ENCODE data around the gene ZNF790.
"Not testable (repeated sequence)": the region's sequence is repeated elsewhere in the genome, so short reads cannot be mapped to it uniquely, and the experiment has no call there.

Gene ZNF790

DNA sequence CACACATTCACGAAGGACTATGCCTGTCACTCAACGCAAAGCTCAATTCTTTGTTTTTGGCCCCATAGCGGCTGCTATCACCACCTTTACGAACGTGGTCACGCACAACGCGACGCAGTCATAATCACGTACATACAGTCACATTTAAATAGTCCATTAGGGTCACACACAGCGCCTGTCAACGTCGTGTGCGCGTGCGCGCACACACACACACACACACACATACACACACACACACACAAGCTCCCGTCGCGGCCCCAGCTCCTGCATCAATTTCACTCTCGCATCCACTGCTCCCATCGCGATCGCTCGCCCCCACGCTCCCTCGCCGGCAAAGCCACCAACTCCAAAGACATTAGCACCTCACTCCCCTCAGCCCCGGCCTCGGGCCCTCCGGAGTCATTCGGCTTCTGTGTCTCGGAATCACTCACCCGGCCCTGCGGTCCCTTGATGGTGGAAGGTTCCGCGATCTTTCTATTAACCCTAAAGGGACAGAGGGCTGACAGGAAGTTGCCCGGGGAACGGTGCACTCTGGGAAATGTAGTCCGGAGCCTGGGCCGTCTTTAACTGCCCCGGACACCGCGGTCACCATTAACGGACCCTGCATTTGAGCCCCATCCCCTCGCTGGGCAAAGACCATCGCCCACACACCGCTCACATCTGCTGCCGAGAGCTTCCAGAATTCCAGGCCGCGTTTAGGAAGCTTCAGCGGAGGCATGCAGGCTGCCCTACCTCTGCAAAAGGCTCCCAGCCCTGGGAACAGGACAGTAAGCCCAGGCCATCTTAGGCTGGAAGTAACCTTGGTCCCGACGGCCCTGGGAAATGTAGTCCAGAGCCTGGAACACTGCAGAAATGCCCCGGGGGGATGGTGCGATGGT, at the start of gene ZNF790:
Gene ZNF790, minus strand, starts transcription at position 482 of the 878 bp plus-strand sequence. CDS start 12,768 bp downstream, outside the sequence.
- ATAC-seq: peak; percentile 98

DNA sequence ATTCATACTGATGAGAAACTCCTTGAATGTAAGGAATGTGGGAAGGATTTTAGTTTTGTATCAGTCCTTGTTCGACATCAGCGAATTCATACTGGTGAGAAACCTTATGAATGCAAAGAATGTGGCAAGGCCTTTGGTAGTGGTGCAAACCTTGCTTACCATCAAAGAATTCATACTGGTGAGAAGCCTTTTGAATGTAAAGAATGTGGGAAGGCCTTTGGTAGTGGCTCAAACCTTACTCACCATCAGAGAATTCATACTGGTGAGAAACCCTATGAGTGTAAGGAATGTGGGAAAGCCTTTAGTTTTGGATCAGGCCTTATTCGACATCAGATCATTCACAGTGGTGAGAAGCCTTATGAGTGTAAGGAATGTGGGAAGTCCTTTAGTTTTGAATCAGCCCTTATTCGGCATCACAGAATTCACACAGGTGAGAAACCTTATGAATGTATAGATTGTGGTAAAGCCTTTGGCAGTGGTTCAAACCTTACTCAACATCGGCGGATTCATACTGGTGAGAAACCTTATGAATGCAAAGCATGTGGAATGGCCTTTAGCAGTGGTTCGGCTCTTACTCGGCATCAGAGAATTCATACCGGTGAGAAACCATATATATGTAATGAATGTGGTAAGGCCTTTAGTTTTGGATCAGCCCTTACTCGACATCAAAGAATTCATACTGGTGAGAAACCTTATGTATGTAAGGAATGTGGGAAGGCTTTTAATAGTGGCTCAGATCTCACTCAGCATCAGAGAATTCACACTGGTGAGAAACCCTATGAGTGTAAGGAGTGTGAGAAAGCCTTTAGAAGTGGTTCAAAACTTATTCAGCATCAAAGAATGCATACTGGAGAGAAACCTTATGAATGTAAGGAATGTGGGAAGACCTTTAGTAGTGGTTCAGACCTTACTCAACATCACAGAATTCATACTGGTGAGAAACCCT, 39.1 kb upstream of the ZNF790 start:
- ATAC-seq: no peak
- no peak for DNase-seq

More for the DNA sequence above, at the start of gene ZNF790:
- DNase-seq: peak; percentile 82

DNA sequence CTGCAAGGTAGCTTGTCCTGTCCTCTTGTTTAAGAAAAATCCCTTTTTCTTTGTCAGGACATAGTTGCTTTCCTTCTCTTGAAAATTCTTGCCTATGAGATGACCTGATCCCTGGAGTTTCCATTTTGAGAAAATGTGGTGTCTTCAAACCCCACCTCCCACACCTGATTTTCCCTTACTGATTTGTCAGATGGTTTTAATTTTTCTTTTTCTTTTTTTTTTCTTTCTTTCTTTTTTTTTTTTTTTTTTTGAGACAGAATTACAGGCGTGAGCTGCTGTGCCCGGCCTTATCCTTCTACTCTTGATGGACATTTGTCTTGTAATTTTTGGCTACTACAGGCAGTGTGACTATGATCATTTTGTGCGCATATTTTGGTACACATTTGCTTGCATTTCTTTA, 13.7 kb upstream of the ZNF790 start:
- no peak for ATAC-seq
- DNase-seq: no peak

DNA sequence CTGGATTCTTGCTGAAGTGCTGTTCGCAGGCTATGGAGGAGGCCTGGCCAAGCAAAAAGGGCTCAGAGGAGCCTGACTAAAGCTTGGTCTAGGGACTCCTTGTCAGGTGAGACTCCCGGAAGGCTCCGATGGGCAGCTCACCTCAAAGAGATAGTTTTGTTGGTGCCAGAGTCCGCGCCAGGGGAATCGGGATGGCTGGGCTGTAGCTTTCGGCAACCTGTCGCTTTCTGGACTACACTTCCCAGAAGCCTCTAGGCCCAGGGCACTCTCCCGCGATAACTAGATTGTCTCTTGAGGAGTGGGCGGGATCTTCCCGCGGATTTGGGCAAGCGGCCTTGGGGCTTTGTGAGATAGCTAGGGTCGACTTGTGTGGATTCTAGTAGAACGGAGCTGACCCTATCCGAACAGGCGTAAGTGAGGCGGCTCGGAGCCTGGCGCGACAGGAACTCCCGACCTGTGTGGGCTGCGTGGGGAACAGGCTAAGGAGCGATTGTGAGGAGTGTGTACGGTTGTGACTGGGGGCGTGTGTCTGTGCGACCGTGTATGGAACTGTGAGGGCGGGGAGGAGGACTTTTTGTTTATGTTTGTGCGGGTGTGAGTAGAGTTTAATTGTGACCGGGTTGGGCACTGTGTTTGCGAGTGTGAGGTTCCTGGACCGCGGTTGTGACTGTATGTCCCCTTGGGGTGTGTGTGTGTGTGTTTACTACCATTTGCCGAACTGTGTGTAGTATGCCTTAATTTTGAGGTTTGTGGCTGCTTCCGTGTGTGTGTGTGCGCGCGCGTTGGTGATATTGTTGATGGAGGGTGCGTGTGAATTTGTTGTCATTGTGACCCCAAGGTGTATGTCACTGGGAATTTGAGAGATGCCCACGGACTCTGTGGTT, 12.6 kb upstream of the ZNF790 start, which contains the start of gene ZNF345:
Gene ZNF345, plus strand, starts transcription at position 318 of the 884 bp plus-strand sequence. CDS start 25,955 bp downstream, outside the sequence.
- DNase-seq (peak; percentile 82), ATAC-seq (peak; percentile 90)

DNA sequence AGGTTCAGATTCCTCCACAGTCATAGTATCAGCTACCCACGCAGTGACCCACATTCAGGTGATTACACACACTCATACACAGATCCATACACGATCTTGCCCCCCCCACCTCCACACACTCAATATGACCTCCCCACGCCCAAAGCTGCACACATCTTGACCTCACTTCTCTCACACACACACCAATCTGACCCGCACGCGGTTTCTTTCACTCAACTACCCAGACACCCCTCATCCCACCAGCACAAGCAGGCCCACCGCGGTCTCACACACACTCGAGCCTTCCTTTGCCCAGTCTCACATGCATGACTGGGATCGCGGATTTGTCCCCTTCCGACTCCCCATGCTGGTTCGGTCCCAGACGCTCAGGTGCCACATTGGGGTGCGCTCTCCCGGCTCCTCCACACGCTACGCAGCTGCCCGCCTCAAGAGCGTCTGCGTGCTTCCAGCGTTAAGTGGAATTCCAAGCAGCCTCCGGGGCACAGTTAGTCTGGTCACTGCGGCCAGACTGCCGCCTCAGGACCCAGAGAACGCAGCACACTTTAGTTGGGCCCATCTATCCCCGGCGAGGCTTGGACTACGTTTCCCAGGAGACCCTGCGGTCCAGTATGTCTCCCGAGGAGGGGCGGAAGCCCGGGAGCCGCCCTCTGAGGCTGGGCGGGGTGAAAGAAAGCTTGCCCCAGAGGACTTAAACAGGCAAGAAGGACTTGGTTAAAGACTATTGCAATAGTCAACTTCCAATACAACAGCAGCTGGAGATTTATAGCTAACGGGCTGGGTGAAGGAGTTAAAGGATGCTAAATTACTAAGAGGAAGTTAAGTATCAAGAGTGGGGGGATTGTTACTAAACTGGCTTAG, 11.7 kb upstream of the ZNF790 start:
- ATAC-seq: peak; percentile 92
- peak; percentile 88 for DNase-seq

DNA sequence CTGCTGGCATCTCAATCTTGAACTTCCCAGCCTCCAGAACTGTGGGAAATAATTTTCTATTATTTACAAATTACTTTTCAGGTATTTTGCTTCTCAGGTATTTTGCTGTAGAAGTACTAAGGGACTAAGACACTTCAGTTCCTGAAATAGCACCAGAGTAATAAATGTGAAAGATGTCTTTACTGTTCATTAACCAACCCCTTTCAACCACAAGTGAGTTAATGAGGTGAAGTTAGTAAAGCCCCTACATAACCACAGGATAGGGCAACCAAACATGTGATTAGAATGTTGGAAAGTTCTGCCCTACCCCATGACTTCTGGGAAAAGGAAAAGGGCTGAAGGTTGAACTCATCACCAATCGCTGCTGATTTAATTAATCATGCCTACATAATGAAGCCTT, 9.8 kb upstream of the ZNF790 start:
- ATAC-seq (no peak), DNase-seq (no peak)

DNA sequence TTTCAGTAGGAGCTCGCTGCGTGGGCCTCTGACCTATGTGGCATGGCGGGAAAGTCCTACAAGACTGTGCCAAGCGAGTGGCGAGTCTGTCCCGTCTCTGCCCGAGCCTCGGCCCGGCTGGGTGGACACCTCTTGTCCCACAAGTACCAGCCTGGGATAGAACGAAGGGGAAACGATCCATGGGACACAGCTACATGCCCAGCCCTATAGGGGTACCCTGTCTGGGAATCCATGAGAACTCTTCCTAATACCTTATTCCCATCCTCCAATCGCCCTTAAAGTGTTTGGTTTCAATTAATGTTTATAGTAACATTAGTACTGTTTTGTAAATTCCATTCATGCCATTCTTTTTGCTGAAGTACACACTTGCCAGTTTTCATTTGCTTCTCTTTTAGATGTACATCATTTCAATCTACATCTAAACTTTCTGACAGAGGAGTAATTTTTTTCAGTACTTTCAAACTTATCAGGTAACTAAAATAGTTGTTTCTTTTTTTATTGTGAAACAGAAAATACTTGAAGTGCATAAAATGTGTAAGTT, 667 bp upstream of the ZNF790 start:
- no peak for ATAC-seq
- no peak for DNase-seq

DNA sequence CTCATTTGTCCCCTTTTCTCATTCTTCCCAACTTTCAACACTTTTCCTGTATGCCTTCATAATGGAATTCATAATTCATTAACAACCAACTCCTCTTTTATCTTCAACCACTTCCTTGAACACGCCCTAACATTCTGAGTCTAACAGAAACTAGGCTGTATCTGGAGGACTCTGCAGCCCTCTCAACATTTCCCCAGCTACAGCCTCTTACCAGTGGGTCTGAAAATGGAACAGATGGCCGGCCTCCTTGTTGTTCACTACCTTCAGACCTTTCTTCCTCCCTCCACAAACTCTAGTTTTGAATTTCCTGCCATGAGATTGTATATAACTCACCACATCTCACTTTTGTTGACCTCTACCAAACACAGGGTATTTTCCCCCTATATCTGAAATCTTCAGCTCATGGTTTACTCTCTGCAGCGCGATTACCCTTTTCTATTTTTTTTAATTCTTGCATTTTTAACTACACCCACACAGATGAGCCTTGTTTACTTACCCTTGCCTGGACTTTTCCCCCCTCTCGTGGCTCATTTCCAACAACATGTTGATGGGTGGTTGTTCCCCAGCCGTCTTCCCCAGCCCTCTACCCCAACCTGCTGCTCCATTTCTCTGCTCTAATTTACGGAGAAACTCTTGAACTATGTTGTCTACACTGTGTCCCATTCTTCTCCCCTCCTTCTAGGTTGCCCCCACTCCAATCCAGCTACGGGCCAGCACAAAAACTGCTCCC, 846 bp downstream of the ZNF790 start:
- no peak for DNase-seq
- no peak for ATAC-seq

DNA sequence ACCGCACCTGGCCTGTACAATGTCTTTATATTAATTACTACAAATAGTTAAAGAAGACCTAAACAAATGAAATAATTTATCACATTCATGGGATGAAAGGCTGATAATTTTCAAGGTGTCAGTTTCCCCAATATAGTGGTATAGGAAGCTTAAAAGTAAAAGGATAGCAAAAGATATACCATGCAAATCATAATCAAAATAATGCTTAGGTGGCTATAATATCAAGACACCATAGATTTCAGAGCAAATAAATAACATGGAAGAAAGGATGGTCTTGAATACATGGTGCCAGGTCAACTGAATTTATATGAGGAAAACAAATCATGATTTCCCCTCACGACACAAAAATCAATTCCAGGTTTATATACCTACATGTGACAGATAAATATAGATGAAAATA, 4.8 kb downstream of the ZNF790 start:
- DNase-seq (no peak), ATAC-seq (no peak)

DNA sequence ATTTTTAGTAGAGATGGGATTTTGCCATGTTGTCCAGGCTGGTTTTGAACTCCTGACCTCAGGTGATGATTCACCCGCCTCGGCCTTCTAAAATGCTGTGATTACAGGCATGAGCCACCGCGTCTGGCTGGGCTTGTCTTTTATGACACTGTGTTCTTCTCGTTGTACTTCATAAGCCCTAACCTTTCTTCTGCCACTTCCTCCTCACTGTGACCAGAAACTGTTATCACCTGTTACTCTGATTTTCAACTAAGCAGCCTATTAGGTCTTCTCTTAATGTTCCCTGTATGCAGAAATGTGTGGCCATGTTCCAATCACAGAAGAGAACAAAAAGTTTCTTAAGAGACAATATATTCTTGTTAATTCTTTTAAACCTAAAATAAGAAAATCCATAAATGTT, 16.4 kb downstream of the ZNF790 start:
- no peak for ATAC-seq
- DNase-seq: no peak

DNA sequence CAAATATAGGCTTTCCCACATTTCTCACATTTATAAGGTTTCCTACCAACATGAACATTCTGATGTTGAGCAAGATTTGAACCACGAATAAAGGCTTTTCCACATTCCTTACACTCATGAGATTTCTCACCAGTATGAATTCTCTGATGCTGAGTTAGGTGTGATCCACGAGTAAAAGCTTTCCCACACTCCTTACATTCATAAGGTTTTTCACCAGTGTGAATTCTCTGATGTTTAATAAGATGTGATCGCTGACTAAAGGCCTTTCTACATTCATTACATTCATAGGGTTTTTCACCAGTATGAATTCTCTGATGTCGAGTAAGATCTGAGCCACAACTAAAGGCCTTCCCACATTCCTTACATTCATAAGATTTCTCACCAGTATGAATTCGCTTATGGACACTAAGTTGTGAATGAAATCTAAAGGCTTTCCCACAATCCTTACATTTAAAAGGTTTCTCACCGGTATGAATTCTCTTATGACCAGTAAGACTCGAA, 19.0 kb downstream of the ZNF790 start:
- ATAC-seq (no peak), DNase-seq (no peak)

DNA sequence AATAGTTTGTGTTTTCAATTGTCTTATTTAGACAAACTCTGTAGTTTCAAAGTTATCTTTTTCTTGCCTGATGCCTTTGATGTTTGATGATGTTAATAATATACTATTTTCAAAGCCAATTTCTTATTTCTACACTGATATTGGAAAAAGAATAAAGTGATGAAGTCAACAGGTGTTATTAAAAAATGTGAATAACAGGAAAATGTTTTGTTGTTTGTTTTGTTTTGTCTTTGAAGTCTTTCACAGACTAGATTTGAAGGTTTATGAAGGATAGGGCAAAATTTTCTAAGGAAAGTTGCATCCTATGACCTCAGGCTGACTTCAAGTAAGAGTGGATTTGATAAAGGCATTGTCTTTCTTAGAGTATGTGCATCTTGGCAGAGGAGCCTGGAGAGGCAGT, 31.2 kb downstream of the ZNF790 start:
- DNase-seq (no peak), ATAC-seq (no peak)

DNA sequence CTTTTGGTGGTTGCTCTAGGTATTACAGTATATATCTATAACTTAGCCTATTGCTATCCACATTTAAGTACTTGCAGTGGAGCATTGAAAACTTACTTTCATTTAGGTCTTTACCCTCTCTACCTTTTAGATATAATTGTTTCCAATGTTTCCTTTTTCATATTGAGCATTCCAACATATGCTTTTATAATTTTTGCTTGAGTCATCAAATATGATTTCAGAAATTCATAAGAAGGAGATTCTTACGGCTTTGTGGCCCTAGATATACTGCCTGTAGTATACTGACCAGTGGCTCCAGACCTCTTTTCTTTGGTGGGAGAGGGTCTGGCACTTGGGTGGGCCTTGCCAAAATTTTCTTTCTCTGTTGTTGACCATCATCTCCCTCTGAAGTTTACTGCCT, 32.8 kb downstream of the ZNF790 start:
- no peak for DNase-seq
- ATAC-seq: no peak

DNA sequence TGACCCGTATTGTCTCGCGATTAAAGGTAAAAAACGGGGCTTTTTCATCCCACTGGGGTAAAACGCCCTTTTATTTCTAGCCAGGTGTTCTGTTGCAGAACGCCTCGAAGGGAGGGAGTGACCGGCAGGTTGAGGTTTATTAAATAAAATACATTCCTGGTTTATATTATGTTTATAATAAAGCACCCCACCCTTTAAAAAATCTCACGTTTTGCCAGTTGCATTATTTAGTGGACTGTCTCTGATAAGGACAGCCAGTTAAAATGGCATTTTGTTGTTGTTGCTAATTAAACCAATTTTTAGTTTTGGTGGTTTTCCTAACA, 40.4 kb downstream of the ZNF790 start:
- DNase-seq (no peak), ATAC-seq (no peak)

DNA sequence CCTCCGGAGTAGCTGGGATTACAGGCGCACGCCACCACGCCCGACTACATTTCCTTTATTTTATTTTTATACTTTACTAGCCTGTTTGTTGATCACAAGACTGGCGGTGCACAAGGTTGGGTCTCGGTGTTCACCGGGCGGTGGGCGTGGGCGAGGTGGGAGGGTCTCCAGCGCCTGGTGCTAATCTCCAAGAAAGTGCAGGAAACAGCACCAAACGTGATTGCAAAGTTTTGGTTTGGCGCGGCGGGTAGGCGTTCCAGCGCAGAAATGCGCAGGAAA, 41.5 kb downstream of the ZNF790 start:
- DNase-seq (no peak), ATAC-seq (no peak)

DNA sequence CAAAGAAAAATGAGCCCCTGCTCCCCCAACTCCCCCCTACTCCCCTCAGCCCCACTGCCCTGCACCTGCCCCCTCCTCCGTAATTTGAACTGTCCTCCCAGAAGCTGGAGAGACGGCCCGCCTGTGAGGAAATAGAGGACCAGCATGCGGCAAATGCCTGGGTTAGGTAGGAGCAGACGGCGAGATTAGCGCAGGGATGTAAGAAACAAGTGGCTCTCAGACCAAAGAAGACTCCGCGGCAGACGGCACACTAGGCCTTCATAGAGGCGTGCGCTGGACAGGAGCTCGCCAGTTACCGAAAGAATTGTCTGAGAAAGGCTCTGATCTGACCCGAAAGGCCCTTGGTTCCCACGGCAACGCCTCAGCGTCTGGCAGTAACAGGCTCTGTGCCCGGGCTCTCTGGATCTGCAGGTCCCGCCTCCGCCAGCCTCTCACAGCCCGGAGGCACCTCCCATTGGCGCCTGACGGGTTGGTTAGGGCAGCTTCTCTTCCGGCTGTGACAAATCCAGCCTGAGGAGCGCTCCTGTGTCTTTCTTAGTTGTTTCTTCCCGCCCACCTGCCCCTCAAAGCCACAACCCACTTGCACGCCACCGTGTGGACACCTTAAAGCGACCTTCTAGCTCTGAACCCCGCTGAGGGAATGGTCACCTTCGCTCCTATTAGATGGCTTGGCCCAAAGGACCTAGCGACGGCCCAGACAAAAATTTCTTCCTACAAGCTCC, 46.6 kb downstream of the ZNF790 start:
- not testable (repeated sequence) for ATAC-seq, DNase-seq

DNA sequence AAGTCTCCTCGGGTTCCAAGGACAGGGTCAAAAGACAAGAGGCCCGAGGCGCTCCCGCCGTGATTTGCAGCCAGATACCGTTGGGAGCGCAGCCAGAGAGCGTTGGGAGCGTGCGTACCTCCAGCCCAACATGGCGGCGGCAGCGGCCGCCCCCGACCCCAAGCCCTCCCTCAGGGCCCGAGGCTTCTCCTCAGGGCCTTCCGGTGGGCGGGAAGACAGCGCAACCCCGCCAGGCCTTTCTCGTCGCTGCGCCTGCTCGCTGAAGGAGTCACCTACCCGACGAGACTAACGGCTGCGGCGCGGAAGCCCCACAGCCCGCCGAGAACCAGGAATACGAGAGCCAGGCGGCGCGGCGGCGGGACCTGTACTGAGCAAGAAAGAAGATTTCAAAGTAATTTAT, 62.4 kb downstream of the ZNF790 start:
- DNase-seq (no peak), ATAC-seq (no peak)

DNA sequence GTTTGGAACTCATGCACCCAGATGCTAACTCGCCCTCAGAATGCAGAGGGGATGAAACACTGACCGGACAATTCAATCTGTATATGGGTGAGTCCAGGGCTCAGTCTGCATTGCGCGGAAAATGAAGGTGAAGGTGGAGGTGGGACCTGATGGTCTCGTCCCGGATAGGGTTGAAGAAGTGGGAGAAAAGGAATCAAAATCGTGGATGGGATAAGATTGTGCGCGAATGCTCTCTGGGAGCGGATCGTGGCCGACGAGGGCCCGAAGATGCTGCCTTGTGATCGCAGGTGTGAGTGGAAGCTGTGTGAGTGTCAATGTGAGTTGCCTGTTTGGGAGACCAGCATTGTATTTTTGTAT, 65.0 kb downstream of the ZNF790 start:
- DNase-seq (no peak), ATAC-seq (peak; percentile 9)
